Caco-2 (cell line): Measurements from ENCODE around the gene PEDS1. TPM values are rescaled to one million over a fixed set of nuclear protein-coding genes. Genes with fewer than 3 reads are reported as not detected.

Experiments used
- BruUV-seq: library from RNA; stranded (reverse); fragments of 400-500 nt; replicated peaks from 2 replicates; lab custom pipeline; 2021; lab: Mats Ljungman, UMichigan
- CTCF ChIA-PET: fragments of 300-600 bp; sonication (Branson Sonifier 250); formaldehyde crosslinking; loops from one replicate; lab custom pipeline; 2022; ENCODE audit warnings: antibody characterized with exemption; lab: Charles Lee
- POLR2A ChIA-PET: fragments of 300-600 bp; sonication (Branson Sonifier 250); formaldehyde crosslinking; loops from one replicate; lab custom pipeline; 2022; ENCODE audit warnings: antibody characterized with exemption; lab: Charles Lee
- DNase-seq, 2 experiments: peaks; one replicate each; pipeline versions ENCODE4 v3.0.0 to v3.0.0-alpha.2; 2020 to 2022
- H3K27me3 ChIP-seq: replicated peaks from 2 replicates; pipeline ENCODE4 v1.6.0; 2011; ENCODE audit warnings: low read length; ENCODE audit not compliant: control insufficient read depth, insufficient read depth
- H3K36me3 ChIP-seq: 2 replicates; pipeline ENCODE4 v1.5.1; 2011; ENCODE audit warnings: low read length; ENCODE audit not compliant: control insufficient read depth, insufficient read depth
- H3K4me1 ChIP-seq: fragments of 250-450 bp; sonication (Bioruptor Pico); 2 replicates; pipeline ENCODE4 v1.5.1; 2020; ENCODE audit warnings: mild to moderate bottlenecking
- H3K4me3 ChIP-seq: 2 replicates; pipeline ENCODE4 v1.5.1; 2011; ENCODE audit warnings: low read depth, mild to moderate bottlenecking, control low read depth, low read length
- H3K9me3 ChIP-seq: fragments of 250-450 bp; sonication (Bioruptor Pico); 2 replicates; pipeline ENCODE4 v1.5.1; 2020; ENCODE audit warnings: mild to moderate bottlenecking, moderate library complexity
- H3K27ac Mint-ChIP-seq: one replicate; pipeline ENCODE4 v1.8.0; 2022; ENCODE audit warnings: mixed read lengths; ENCODE audit not compliant: unreplicated experiment
- H3K27me3 Mint-ChIP-seq: one replicate; pipeline ENCODE4 v1.8.0; 2022; ENCODE audit warnings: mixed read lengths; ENCODE audit not compliant: insufficient read depth, unreplicated experiment
- H3K36me3 Mint-ChIP-seq: one replicate; pipeline ENCODE4 v1.8.0; 2022; ENCODE audit warnings: mild to moderate bottlenecking, mixed read lengths; ENCODE audit not compliant: insufficient read depth, unreplicated experiment
- H3K4me1 Mint-ChIP-seq: one replicate; pipeline ENCODE4 v1.8.0; 2022; ENCODE audit warnings: low read depth, mixed read lengths; ENCODE audit not compliant: unreplicated experiment
- H3K4me3 Mint-ChIP-seq: one replicate; pipeline ENCODE4 v1.8.0; 2022; ENCODE audit warnings: mild to moderate bottlenecking, moderate library complexity, mixed read lengths; ENCODE audit not compliant: unreplicated experiment
- H3K9me3 Mint-ChIP-seq: one replicate; pipeline ENCODE4 v1.8.0; 2022; ENCODE audit warnings: mixed read lengths; ENCODE audit not compliant: unreplicated experiment
- CTCF ChIP-seq, 2 experiments: fragments of 200-600 bp in 1 of 2; IDR thresholded peaks; 1 replicate in 1 of 2; 2 replicates in 1 of 2; pipeline versions ENCODE4 v1.5.1 to v1.8.0; 2011 to 2022; ENCODE audit warnings: antibody characterized with exemption in 1 of 2, control low read depth in 1 of 2, inconsistent platforms in 1 of 2, low read depth in 1 of 2, low read length in 1 of 2, mild to moderate bottlenecking in 1 of 2, moderate library complexity in 1 of 2; ENCODE audit not compliant: insufficient read depth in 1 of 2, severe bottlenecking in 1 of 2, unreplicated experiment in 1 of 2
- intact Hi-C: fragments of 100-400 bp; cut with micrococcal nuclease; formaldehyde crosslinking; loops from one replicate; pipeline ENCODE4 v1.10.0; 2022; ENCODE audit not compliant: unreplicated experiment
- total RNA-seq: library from RNA; stranded (reverse); gene quantifications from 2 replicates; pipeline ENCODE4 v1.2.3, GENCODE V29; 2022

Gene PEDS1
- total RNA-seq, 1 experiment from 2014 or later: 78.3 TPM

- Histone ChIP-seq H3K36me3 (0 out of 2 replicates have a peak, but pooled peaks cover 2% of the 10 kb centered on the region), H3K27me3 (no peaks in the 10 kb centered on the region), H3K4me1 (peaks cover 63% of the 10 kb centered on the region), H3K4me3 (no peak overlapping the region), H3K9me3 (no peaks in the 10 kb centered on the region)
- TF ChIP-seq CTCF (IDR thresholded peaks at IDR 0.05; ENCODE audit: insufficient read depth in 1 of 2, low read depth in 1 of 2, low read length in 1 of 2, severe bottlenecking in 1 of 2, unreplicated experiment in 1 of 2): no peak
- ChIA-PET POLR2A (interaction anchor here (0.6 to 1.6 kb wide), 6 partner anchors 11 to 62 kb away, joined by 3 to 10 read pairs (median 4); partner anchors contain the start of gene PEDS1), CTCF (interaction anchor here (0.6 to 1.5 kb wide), 7 partner anchors 10 to 681 kb away, joined by 3 to 8 read pairs (median 4); no protein-coding TSS in a partner anchor)
- Mint-ChIP-seq H3K9me3 (no peaks in the 10 kb centered on the region), H3K4me3 (peak overlapping the region; percentile 96), H3K36me3 (peaks cover 50% of the 10 kb centered on the region), H3K27ac (peak overlapping the region; percentile 57), H3K4me1 (peaks cover 68% of the 10 kb centered on the region), H3K27me3 (no peaks in the 10 kb centered on the region)
- DNase-seq: peak; percentile 80
- intact Hi-C loops: loop anchor here (1.0 kb wide), 2 partner anchors 11 to 56 kb away; no protein-coding TSS in a partner anchor
- BruUV-seq: no TSS peak
These were observed 43.1 kb downstream of the PEDS1 start for GRCh38 chr20:50110141-50111047.

DNA sequence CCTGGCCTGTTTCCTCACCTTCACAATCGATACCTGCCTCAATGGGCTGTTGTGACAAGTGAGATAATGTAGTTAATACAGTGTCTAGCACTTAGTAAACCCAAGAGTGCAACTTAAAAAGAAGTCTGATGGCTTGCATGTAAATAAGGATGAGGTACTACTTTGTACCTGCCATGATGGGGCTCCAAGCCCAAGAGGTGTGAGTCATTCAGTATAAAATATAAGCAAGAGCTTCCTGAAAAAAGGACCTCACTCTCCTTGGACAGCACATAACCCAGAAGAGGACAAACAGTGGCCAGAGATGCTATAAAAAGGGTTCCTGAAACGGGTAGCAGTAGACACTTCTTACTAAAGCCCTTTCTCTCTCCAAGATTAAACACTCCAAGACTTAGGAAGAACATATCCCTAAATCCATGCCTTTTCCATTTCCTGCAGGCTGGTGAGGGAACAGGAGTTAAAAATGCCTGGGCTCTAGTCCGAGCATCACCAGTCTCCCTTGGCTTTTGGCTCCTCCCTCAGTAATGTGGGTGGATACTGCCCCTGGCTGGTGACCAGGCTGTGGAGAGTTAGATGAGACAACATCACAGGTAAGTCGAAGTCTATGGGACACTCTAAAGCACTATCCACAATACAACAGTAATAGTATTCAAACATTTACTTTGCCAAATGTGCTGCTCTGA lies 44.8 kb downstream of the PEDS1 start:
- DNase-seq: peak in 1 of 2 experiments; percentile 38
- Mint-ChIP-seq H3K27ac (peak overlapping the region; percentile 57), H3K27me3 (no peaks in the 10 kb centered on the region), H3K9me3 (no peaks in the 10 kb centered on the region), H3K4me3 (no peak overlapping the region), H3K36me3 (peaks cover 58% of the 10 kb centered on the region), H3K4me1 (peaks cover 57% of the 10 kb centered on the region)
- no peak for TF ChIP-seq CTCF (IDR thresholded peaks at IDR 0.05; ENCODE audit: insufficient read depth in 1 of 2, low read depth in 1 of 2, low read length in 1 of 2, severe bottlenecking in 1 of 2, unreplicated experiment in 1 of 2)
- no TSS peak for BruUV-seq
- H3K36me3 ChIP-seq: 0 out of 2 replicates have a peak, but pooled peaks cover 2% of the 10 kb centered on the region
- H3K4me3 ChIP-seq: no peak overlapping the region
- peaks cover 67% of the 10 kb centered on the region for H3K4me1 ChIP-seq
- ChIA-PET CTCF (interaction anchor here (0.6 to 1.5 kb wide), 5 partner anchors 9 to 268 kb away, joined by 3 to 8 read pairs (median 4); no protein-coding TSS in a partner anchor), POLR2A (no interaction called here)
- intact Hi-C loops: no loop called here
- no peaks in the 10 kb centered on the region for H3K27me3 ChIP-seq
- no peaks in the 10 kb centered on the region for H3K9me3 ChIP-seq

GRCh38 chr20:50107796-50108331 lies 45.7 kb downstream of the PEDS1 start:
- peaks cover 60% of the 10 kb centered on the region for H3K4me1 Mint-ChIP-seq
- peak in 1 of 2 experiments; percentile 34 for DNase-seq
- Histone ChIP-seq H3K4me1 (peaks cover 72% of the 10 kb centered on the region), H3K4me3 (no peak overlapping the region), H3K27me3 (no peaks in the 10 kb centered on the region), H3K9me3 (no peaks in the 10 kb centered on the region), H3K36me3 (0 out of 2 replicates have a peak, but pooled peaks cover 2% of the 10 kb centered on the region)
- ChIA-PET CTCF (interaction anchor here (0.6 to 1.5 kb wide), 2 partner anchors 129 to 267 kb away, joined by 3 to 6 read pairs; no protein-coding TSS in a partner anchor), POLR2A (no interaction called here)
- H3K4me3 Mint-ChIP-seq: peak overlapping the region; percentile 11
- peak overlapping the region; percentile 39 for H3K27ac Mint-ChIP-seq
- intact Hi-C loops: no loop called here
- TF ChIP-seq CTCF (IDR thresholded peaks at IDR 0.05; ENCODE audit: insufficient read depth in 1 of 2, low read depth in 1 of 2, low read length in 1 of 2, severe bottlenecking in 1 of 2, unreplicated experiment in 1 of 2): no peak
- BruUV-seq: no TSS peak
- no peaks in the 10 kb centered on the region for H3K9me3 Mint-ChIP-seq
- no peaks in the 10 kb centered on the region for H3K27me3 Mint-ChIP-seq
- peaks cover 59% of the 10 kb centered on the region for H3K36me3 Mint-ChIP-seq
